HG03469 (cell line): Measurements from ENCODE around the gene REXO4.
"Not testable (repeated sequence)": the region's sequence is repeated elsewhere in the genome, so short reads cannot be mapped to it uniquely, and the experiment has no call there.

Experiments
- ATAC-seq: cut with Tn5 transposase; IDR thresholded peaks from one replicate; pipeline ENCODE4 v1.9.1; 2021; ENCODE audit warnings: mild to moderate bottlenecking, moderate library complexity, moderate number of reproducible peaks; ENCODE audit not compliant: unreplicated experiment

REXO4 gene

DNA sequence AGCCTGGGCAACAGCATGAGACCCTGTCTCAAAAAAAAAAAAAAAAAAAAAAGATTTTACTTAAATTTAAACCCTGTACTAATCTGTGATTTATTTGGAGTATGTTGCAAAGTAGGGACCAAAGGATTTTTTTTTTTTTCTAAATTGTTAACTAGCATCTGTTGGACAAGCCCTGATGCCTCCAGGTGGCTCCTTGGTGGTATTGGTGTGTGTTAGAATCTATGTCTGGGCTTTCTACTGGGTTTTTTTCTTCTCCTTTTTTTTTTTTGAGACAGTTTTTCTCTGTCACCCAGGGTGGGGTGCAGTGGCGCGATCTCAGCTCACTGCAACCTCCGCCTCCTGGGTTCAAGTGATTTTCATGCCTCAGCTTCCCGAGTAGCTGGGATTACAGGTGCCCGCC, 34.1 kb upstream of the REXO4 start:
- ATAC-seq: not testable (repeated sequence)

- ATAC-seq: no peak
Measured at GRCh38 chr9:133449760-133450159, 31.9 kb upstream of the REXO4 start.

DNA sequence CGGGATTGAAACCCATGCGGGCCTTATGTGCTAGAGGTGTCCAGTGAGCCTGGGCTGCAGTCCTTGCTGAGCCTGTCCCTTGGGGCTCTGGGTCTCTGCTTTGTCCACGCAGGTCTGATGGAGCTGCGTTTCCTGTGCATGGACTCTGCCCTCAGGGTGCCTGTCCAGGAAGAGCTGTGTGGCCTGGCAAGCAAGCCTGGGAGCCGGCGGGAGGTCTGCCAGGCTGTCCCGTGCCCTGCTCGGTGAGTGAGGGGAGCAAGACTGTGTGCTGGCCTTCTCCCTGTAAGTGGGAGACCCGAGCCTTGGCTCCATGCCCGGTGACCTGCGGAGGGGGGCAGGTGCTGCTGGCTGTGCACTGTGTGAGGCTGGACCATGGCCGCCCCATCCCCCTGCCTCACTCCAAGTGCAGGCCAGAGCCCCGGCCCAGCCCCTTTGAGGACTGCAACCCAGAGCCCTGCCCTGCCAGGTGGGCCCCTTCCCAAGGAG, 30.7 kb upstream of the REXO4 start:
- no peak for ATAC-seq

DNA sequence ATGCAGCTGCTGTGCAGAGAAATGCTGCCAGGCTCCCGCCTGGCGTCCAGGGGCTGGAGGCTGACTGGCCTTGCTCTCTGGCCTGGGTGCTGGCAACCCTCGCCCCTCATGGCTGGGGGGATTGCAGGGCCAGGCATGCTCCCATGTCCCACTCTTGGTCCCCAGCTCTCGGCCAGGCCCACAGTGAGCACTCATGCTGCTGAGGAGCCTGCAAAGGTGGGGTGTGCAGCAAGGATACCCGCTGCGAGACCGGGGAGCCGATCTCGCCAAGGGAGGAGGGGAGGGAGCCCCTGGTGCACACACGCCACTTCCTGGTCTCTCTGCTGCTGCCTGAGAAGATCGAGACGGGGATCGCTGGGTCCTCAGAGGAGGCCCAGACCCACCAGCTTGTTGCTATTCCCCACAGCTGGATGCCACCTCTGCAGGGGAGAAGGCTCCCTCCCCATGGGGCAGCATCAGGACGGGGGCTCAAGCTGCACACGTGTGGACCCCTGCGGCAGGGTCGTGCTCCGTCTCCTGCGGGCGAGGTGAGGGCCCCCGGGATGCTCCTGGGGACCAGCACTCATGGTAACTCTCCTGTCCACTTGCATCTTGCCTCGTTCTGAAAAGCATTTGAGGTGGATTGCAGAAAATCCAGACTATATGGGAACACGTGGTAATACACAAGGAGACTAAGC, 27.6 kb upstream of the REXO4 start:
- no peak for ATAC-seq

GRCh38 chr9:133443982-133444381, 26.2 kb upstream of the REXO4 start:
- ATAC-seq: no peak

DNA sequence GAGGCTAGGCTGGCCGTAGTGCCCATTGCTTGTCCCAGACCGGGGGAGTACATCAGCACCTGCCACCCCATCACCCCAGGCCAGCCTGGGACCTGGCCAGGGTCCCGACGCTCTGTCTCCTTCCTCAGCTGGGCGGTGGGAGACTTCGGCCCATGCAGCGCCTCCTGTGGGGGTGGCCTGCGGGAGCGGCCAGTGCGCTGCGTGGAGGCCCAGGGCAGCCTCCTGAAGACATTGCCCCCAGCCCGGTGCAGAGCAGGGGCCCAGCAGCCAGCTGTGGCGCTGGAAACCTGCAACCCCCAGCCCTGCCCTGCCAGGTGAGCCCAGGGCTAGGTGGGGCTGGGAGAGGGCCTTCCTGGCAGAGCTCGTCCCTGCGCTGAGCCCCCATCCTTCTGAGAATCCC, 25.4 kb upstream of the REXO4 start:
- no peak for ATAC-seq

DNA sequence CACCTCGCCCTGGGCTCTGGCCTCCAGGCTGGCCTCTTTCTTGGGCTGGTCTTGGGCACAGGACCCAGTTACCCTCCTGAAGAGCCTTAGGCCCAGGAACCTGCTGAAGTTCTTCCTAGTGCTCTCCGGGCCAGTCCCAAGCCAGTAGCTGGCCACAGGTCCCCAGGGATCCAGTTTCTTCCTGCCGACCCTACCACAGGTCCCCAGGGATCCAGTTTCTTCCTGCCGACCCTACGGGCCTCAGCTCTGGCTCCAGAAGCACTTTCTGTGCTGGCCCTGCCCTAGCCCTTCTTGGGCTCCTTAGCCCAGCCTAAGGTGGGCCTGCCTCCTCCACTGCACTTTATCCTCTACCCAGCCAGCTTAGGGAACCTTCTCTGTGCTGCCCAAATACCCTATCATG, 23.8 kb upstream of the REXO4 start:
- no peak for ATAC-seq

DNA sequence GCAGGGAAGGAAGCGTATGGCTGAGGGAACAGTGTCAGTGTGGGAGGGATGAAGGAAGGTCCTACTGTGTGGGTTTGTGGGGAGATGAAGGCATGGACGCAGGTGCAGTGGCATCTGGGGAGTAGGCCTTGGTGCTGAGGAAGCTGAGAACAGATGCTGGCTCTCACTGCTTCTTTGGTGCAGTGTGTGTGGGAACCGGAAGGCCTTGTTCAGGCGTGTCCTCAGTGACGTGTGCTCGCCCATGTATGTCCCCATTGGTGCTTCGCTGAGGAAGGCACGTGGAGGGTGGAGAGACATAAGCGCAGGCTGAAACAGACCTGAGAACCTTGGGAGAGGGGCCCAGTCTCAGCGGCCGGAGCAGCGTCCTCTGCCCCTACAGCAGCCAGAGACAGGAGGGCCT, 23.1 kb upstream of the REXO4 start:
- no peak for ATAC-seq

DNA sequence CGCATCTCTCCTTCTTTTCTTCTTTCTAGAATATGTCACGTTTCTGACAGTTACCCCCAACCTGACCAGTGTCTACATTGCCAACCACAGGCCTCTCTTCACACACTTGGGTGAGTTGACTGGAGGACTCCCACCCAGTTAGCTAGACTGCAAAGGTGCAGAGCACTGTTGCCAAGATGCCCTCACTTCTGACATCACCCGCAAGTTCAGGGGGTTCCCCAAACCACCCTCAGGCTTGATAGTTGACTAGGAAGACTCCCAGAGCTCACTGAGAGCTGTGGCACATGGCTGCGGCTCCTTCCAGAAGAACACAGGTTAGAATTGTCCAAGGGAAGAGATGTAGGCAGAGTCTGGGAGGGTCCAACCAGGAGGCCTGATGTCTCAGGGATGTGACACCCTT, 21.5 kb upstream of the REXO4 start:
- no peak for ATAC-seq

- ATAC-seq: no peak
Measured at GRCh38 chr9:133437753-133438531, 20.1 kb upstream of the REXO4 start.

DNA sequence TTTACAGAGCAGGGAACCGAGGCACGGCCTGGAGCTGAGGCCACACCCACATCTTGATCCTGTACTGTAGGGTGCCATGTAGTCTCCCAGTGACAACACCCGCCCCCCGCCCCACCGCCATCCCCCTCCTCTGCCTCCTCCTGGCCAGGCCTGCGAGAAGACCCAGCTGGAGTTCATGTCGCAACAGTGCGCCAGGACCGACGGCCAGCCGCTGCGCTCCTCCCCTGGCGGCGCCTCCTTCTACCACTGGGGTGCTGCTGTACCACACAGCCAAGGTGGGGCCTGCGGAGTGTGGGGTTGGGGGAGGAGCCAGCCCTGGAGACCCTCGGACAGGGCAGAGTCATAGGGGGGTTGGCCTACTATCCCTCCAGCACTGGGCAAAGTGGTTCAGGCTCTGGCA, 18.9 kb upstream of the REXO4 start:
- no peak for ATAC-seq

DNA sequence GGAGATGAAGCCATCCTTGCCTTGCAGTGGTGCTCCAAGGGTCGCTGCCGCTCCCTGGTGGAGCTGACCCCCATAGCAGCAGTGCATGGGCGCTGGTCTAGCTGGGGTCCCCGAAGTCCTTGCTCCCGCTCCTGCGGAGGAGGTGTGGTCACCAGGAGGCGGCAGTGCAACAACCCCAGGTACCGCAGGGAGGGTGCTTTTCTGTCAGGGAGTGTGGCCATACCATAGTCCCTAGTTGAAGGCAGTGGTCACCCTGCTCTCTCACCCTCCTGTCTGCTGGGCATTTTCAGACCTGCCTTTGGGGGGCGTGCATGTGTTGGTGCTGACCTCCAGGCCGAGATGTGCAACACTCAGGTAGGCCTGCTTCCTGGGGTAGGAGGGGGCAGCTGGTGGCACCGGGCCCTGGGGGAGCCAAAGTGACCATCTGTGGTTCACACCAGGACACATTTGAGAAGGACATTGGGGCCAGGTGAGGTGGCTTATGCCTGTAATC, 15.6 kb upstream of the REXO4 start:
- no peak for ATAC-seq

DNA sequence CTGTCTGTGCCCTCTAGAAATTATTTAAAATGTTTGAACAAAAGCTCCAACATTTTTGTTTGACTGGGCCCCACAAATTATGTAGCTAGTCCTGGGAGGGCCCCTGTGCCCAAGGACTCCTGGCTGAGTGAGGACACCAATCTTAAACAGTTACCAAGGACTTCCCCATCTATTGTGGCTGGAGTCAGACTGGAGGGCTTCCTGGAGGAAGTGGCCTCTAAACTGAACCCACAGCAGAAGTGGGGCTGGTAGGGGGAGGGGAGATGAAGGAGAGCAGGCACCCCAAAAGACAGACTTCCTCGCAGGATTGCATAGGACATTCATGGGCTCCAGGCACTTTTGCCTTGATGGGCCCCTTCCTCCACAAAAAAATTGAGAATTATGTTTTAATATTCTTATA, 12.4 kb upstream of the REXO4 start:
- no peak for ATAC-seq

DNA sequence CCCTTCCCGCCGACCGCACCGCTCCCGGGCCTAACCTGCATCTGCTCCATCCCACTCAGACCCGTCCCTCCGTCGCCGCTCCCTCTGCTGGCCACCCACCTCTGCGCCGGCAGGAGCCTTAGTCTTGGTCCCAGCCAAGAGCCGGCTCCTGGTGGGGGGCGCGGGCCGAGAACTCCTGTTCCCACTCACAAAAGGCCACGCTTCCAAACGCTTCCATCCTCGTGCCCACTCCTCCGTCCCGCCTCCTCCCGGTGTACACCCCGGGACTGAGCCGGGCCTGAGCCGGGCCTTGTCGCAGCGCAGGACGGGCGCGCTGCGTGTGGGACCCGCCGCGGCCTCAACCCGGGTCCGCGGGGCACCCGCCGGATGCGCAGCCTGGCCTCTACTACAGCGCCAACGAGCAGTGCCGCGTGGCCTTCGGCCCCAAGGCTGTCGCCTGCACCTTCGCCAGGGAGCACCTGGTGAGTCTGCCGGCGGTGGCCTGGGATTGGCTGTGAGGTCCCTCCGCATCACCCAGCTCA, 11.9 kb upstream of the REXO4 start:
- no peak for ATAC-seq

DNA sequence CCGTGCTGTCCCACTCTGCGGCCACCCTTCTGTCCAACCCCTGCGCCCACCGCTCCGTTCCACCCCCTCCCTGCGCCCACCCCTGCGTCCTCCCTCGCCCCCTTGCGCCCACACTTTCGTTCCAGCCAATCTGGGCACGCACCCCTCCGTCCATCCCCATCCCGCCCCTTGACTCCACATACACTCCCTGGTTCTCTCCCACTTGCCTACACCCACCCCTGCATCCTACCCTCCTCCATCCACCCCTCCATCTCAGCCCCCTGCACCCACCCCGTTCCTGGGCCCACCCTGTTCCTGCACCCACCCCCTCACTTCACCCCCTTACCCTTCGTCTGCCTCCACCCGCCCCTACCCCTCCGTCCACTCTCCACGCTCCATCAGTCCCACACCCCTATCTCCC, 11.4 kb upstream of the REXO4 start:
- ATAC-seq: no peak

- no peak for ATAC-seq
Measured at GRCh38 chr9:133428617-133429101, 10.8 kb upstream of the REXO4 start.

- no peak for ATAC-seq
Measured at GRCh38 chr9:133427658-133428348, 10.0 kb upstream of the REXO4 start.

DNA sequence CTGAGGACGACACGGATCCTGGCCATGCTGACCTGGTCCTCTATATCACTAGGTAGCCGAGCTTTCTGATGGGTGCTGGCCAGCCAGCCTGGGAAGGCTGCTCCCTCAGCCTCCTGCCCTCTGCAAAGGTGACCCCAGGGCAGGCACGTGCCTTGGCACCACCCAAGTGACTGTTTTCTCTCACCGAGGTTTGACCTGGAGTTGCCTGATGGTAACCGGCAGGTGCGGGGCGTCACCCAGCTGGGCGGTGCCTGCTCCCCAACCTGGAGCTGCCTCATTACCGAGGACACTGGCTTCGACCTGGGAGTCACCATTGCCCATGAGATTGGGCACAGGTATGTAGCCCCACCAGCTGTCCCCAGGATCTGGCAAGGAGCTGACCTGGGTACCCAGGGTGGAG, 8.2 kb upstream of the REXO4 start:
- ATAC-seq: no peak

- ATAC-seq: no peak
Measured at GRCh38 chr9:133425049-133425632, 7.3 kb upstream of the REXO4 start.

GRCh38 chr9:133424187-133424586, 6.4 kb upstream of the REXO4 start:
- no peak for ATAC-seq

- no peak for ATAC-seq
Measured at GRCh38 chr9:133423216-133423615, 5.4 kb upstream of the REXO4 start.
